HepG2 (cell line): ENCODE results near the gene CALY. TPM values are rescaled to one million over a fixed set of nuclear protein-coding genes. Genes with fewer than 3 reads are reported as not detected.

Experiments
- AKAP8 ChIP-seq: sonication (generic); formaldehyde crosslinking; IDR thresholded peaks from 2 replicates; pipeline ENCODE4 v1.5.1; 2020; ENCODE audit warnings: mild to moderate bottlenecking, missing genetic modification reagents
- ARNT2 ChIP-seq: sonication (generic); formaldehyde crosslinking; IDR thresholded peaks from 2 replicates; pipeline ENCODE4 v1.8.0; 2022; ENCODE audit warnings: mild to moderate bottlenecking, low read depth, missing genetic modification reagents, moderate library complexity
- ATRX ChIP-seq: sonication (generic); formaldehyde crosslinking; IDR thresholded peaks from 2 replicates; pipeline ENCODE4 v1.4.0; 2020; ENCODE audit warnings: missing genetic modification reagents, borderline replicate concordance
- CC2D1A ChIP-seq: sonication (generic); formaldehyde crosslinking; IDR thresholded peaks from 2 replicates; pipeline ENCODE4 v1.8.1; 2023; ENCODE audit warnings: mild to moderate bottlenecking, missing genetic modification reagents
- ELK4 ChIP-seq: sonication (generic); formaldehyde crosslinking; IDR thresholded peaks from 2 replicates; pipeline ENCODE4 v1.9.0; 2021; ENCODE audit warnings: missing genetic modification reagents, borderline replicate concordance
- FOXA3 ChIP-seq: IDR thresholded peaks from 2 replicates; pipeline ENCODE4 v1.6.1; 2016; ENCODE audit warnings: missing genetic modification reagents, missing compliant biosample characterization
- FOXP1 ChIP-seq, 2 experiments: fragments of 450-650 bp in 1 of 2; IDR thresholded peaks; 2 replicates each; pipeline ENCODE4 v1.6.1; 2017 to 2018; ENCODE audit warnings: antibody characterized with exemption in 1 of 2
- HNRNPLL ChIP-seq: fragments of 200-400 bp; formaldehyde crosslinking; IDR thresholded peaks from 2 replicates; pipeline ENCODE4 v1.6.1; 2017; ENCODE audit warnings: mild to moderate bottlenecking, low read depth, low read length; ENCODE audit not compliant: poor library complexity, severe bottlenecking
- NFKB2 ChIP-seq: sonication (generic); formaldehyde crosslinking; IDR thresholded peaks from 2 replicates; pipeline ENCODE4 v1.4.0; 2020; ENCODE audit warnings: missing genetic modification reagents, borderline replicate concordance
- POLR2A ChIP-seq, 2 experiments: IDR thresholded peaks; 2 replicates each; pipeline ENCODE4 v1.6.1; 2011; ENCODE audit warnings: low read depth in 2 of 2, low read length in 2 of 2, mild to moderate bottlenecking in 1 of 2, moderate library complexity in 1 of 2; ENCODE audit not compliant: insufficient read depth in 1 of 2
- STAT5B ChIP-seq: sonication (generic); formaldehyde crosslinking; IDR thresholded peaks from 2 replicates; pipeline ENCODE4 v1.4.0; 2020; ENCODE audit warnings: missing genetic modification reagents
- TFE3 ChIP-seq: IDR thresholded peaks from 2 replicates; pipeline ENCODE4 v1.6.1; 2016
- ZBTB7B ChIP-seq: sonication (generic); formaldehyde crosslinking; IDR thresholded peaks from 2 replicates; pipeline ENCODE4 v1.4.0; 2020; ENCODE audit warnings: missing genetic modification reagents
- ZNF704 ChIP-seq: sonication (generic); formaldehyde crosslinking; IDR thresholded peaks from 2 replicates; pipeline ENCODE4 v1.8.1; 2023; ENCODE audit warnings: mild to moderate bottlenecking, inconsistent platforms, moderate library complexity, missing genetic modification reagents, borderline replicate concordance
- ZNF709 ChIP-seq: sonication (generic); formaldehyde crosslinking; IDR thresholded peaks from 2 replicates; pipeline ENCODE4 v1.5.0; 2020; ENCODE audit warnings: mild to moderate bottlenecking, missing genetic modification reagents
- polyA plus RNA-seq, 8 experiments: library from polyadenylated mRNA; depleted of rRNA in 3 of 8; stranded (reverse) in 7 of 8; unstranded in 1 of 8; fragments of >200 nt; fragmentation: Illumina TruSeq in 4 of 8; extraction: Trizol in 4 of 8; gene quantifications; 2 replicates each; pipeline versions ENCODE4 v1.2.1 to v1.2.3, GENCODE V29; 2011 to 2016; ENCODE audit warnings: low read depth in 4 of 8, missing spikeins in 1 of 8, mixed read lengths in 1 of 8; ENCODE audit not compliant: insufficient read depth in 1 of 8
- total RNA-seq, 5 experiments: library from RNA; depleted of rRNA; stranded (reverse); fragments of >200 nt; fragmentation: Illumina TruSeq; extraction: Trizol; gene quantifications; 2 replicates each; pipeline ENCODE4 v1.2.3, GENCODE V29; 2016; ENCODE audit warnings: low read depth in 1 of 5
- TF ChIP-seq, protein P1 (sequence below): sonication (generic); formaldehyde crosslinking; IDR thresholded peaks from 2 replicates; pipeline ENCODE4 v1.8.1; 2023; ENCODE audit warnings: mild to moderate bottlenecking, moderate library complexity, missing genetic modification reagents
- TF ChIP-seq, protein P2 (sequence below), 2 experiments: fragments of 450-650 bp in 1 of 2; sonication (generic) in 1 of 2; formaldehyde crosslinking; IDR thresholded peaks; 2 replicates each; pipeline versions ENCODE4 v1.5.0 to v1.8.0; 2020 to 2022; ENCODE audit warnings: mild to moderate bottlenecking in 1 of 2, missing genetic modification reagents in 1 of 2
- TF ChIP-seq, protein P3 (sequence below): sonication (generic); formaldehyde crosslinking; IDR thresholded peaks from 2 replicates; pipeline ENCODE4 v1.8.0; 2022; ENCODE audit warnings: mild to moderate bottlenecking, missing genetic modification reagents

Gene CALY
- total and polyA plus RNA-seq, 2 of the 13 experiments (the other 11 are each of a cell fraction or from before 2014, with no cell fraction given) = 0.08 TPM; not detected in 1

DNA sequence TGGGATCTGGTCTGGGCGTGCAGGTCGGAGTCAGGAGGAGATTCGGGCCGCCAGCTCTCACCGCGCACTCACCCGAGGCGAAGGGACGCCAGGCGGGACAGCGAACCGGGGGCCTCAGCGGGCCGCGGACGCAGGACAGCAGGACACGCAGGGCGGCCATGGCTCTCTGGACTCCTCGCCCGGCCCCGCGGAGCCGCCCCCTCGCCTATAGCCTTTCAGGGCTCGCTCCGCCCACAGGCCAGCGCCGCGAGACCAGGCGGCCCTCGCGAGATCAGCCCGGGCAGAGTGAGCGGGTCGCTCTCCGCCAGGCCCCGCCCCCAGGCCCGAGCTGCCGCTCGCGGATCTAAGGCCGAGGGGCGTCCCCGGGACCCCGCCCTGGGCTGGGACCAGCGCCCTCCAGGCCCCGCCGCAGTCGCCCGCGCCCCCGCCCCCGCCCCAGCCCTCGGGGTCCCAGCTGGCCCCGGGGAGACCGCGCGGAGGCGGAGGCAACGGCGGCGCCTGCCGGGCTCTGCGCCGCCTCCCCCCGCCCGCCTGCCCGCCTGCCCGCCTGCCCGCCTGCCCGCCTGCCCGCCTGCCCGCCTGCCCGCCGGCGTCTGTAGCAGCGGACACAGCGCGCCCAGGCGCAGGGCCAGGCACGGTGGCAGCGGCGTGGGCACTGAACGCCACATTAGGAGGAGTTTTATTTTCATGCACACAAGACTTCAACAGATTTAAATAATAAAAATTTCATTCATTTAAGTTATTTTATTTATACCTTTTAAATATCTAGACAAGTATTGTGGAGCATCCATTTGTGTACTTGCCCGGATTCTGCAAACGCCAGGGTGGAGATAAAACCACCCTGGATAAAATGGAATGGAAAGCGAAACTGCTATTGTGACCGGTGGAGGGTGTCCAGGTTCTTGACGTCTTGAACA is 36.7 kb upstream of the CALY start, which contains the start of gene ECHS1 (continued):
- TF ChIP-seq POLR2A (IDR thresholded peaks at IDR 0.05; ENCODE audit: insufficient read depth in 1 of 2, low read depth in 2 of 2, low read length in 2 of 2) = peak in 1 of 2 experiments; percentile 86; a peak in 2 of 4 replicates
- TF ChIP-seq NFKB2 (CRISPR knock-in tag) = 0 out of 2 replicates have a peak, but pooled peaks have one; percentile 30
- TF ChIP-seq, protein P1, sequence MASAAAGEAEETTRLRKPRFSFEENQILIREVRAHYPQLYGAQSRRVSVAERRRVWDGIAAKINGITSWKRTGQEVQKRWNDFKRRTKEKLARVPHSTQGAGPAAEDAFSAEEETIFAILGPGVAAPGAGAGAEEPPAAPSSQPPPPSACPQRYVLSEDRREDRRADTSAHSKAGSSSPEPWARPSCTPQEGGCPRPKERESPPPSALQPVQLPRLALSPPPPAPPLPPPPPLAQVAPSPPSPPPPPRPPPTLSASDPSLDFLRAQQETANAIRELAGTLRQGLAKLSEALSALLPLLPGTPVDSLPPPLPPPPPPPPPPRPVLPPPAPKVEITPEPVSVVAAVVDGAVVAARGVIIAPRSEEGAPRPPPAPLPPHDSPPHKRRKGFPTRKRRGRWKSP (CRISPR knock-in tag) = no peak
- TF ChIP-seq ZBTB7B (CRISPR knock-in tag) = no peak
- TF ChIP-seq STAT5B (CRISPR knock-in tag) = no peak
- no peak for TF ChIP-seq FOXA3 (CRISPR knock-in tag)
- TF ChIP-seq ATRX (CRISPR knock-in tag) = no peak
- no peak for TF ChIP-seq ZNF709 (CRISPR knock-in tag)
- TF ChIP-seq, protein P2, sequence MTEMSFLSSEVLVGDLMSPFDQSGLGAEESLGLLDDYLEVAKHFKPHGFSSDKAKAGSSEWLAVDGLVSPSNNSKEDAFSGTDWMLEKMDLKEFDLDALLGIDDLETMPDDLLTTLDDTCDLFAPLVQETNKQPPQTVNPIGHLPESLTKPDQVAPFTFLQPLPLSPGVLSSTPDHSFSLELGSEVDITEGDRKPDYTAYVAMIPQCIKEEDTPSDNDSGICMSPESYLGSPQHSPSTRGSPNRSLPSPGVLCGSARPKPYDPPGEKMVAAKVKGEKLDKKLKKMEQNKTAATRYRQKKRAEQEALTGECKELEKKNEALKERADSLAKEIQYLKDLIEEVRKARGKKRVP (CRISPR knock-in tag; IDR thresholded peaks at IDR 0.05) = no peak
- TF ChIP-seq HNRNPLL = peak; percentile 6
- TF ChIP-seq ZNF704 (CRISPR knock-in tag) = 0 out of 2 replicates have a peak, but pooled peaks have one; percentile 30
- TF ChIP-seq, protein P3, sequence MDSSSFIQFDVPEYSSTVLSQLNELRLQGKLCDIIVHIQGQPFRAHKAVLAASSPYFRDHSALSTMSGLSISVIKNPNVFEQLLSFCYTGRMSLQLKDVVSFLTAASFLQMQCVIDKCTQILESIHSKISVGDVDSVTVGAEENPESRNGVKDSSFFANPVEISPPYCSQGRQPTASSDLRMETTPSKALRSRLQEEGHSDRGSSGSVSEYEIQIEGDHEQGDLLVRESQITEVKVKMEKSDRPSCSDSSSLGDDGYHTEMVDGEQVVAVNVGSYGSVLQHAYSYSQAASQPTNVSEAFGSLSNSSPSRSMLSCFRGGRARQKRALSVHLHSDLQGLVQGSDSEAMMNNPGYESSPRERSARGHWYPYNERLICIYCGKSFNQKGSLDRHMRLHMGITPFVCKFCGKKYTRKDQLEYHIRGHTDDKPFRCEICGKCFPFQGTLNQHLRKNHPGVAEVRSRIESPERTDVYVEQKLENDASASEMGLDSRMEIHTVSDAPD (CRISPR knock-in tag) = no peak
- no peak for TF ChIP-seq FOXP1 (IDR thresholded peaks at IDR 0.05)
- no peak for TF ChIP-seq FOXP1 (CRISPR knock-in tag; IDR thresholded peaks at IDR 0.05)
- TF ChIP-seq TFE3 (CRISPR knock-in tag) = no peak
- peak; percentile 89; the same call in 1 of the 2 replicates for TF ChIP-seq ARNT2 (CRISPR knock-in tag)
- 0 out of 2 replicates have a peak, but pooled peaks have one; percentile 49 for TF ChIP-seq AKAP8
- TF ChIP-seq CC2D1A (CRISPR knock-in tag) = no peak
- TF ChIP-seq ELK4 = no peak
